ENCODE measurements around the gene CDH6.

CDH6 gene

DNA sequence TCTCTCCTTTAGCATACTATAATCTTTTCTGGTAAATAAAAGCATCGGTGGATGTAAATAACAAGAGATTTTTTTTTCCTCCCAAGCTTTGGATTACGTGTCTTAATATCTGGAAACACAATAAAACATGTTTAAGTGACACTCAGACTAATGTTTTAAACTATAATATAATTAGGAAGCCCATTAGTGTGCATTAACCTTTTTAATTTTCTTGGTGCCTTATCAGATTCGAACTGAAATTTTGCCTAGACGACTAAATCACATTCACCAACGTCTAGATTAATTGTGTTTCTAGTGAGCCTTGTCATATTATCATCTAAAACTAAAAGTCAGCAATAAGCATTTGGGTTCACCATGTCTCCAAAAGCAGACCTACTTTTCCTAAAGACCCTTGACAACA lies 110.2 kb downstream of the CDH6 start:
- Histone ChIP-seq H3K79me2 (ENCODE audit: insufficient read depth, low read length) (no peaks in the 10 kb centered on the region), H3K9me3 (ENCODE audit: insufficient read depth, low read length, severe bottlenecking) (no peaks in the 10 kb centered on the region), H3K9ac (ENCODE audit: low read depth, low read length) (no peak overlapping the region), H3K27me3 (ENCODE audit: insufficient read depth, low read length, poor library complexity) (no peaks in the 10 kb centered on the region), H2AFZ (ENCODE audit: low read depth, low read length) (no peak overlapping the region), H3K4me3 (ENCODE audit: low read depth in 1 of 2, low read length in 2 of 2) (no peak overlapping the region), H3K4me2 (ENCODE audit: insufficient read depth, low read length) (no peak overlapping the region), H3K4me1 (ENCODE audit: insufficient read depth, low read length) (no peaks in the 10 kb centered on the region), H3K27ac (ENCODE audit: low read length) (no peak overlapping the region), H4K20me1 (ENCODE audit: insufficient read depth, low read length) (no peaks in the 10 kb centered on the region), H3K36me3 (ENCODE audit: insufficient read depth, low read length) (no peaks in the 10 kb centered on the region)
- TF ChIP-seq, protein P1, sequence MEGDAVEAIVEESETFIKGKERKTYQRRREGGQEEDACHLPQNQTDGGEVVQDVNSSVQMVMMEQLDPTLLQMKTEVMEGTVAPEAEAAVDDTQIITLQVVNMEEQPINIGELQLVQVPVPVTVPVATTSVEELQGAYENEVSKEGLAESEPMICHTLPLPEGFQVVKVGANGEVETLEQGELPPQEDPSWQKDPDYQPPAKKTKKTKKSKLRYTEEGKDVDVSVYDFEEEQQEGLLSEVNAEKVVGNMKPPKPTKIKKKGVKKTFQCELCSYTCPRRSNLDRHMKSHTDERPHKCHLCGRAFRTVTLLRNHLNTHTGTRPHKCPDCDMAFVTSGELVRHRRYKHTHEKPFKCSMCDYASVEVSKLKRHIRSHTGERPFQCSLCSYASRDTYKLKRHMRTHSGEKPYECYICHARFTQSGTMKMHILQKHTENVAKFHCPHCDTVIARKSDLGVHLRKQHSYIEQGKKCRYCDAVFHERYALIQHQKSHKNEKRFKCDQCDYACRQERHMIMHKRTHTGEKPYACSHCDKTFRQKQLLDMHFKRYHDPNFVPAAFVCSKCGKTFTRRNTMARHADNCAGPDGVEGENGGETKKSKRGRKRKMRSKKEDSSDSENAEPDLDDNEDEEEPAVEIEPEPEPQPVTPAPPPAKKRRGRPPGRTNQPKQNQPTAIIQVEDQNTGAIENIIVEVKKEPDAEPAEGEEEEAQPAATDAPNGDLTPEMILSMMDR (IDR thresholded peaks at IDR 0.05; ENCODE audit: borderline replicate concordance, extremely low read depth, low read length, poor library complexity, severe bottlenecking), result no peak
- TF ChIP-seq EZH2 (IDR thresholded peaks at IDR 0.05; ENCODE audit: borderline replicate concordance, low read depth, low read length, severe bottlenecking), result no peak
- DNase-seq (no peak), ATAC-seq (ENCODE audit: insufficient read depth, low read depth) (no peak)

DNA sequence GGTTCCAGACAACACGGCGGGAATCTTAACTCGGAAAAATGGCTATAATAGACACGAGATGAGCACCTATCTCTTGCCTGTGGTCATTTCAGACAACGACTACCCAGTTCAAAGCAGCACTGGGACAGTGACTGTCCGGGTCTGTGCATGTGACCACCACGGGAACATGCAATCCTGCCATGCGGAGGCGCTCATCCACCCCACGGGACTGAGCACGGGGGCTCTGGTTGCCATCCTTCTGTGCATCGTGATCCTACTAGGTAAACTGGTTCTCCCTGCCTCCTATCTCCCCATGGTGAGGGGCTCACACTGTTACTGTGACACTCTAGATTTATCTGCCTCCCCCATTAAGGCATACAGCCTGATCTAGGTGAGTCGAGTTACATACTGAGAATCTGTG lies 124.2 kb downstream of the CDH6 start:
- Histone ChIP-seq H3K9ac (ENCODE audit: low read depth, low read length) (no peak overlapping the region), H3K4me2 (ENCODE audit: insufficient read depth, low read length) (no peak overlapping the region), H3K27ac (ENCODE audit: low read length) (no peak overlapping the region), H3K79me2 (ENCODE audit: insufficient read depth, low read length) (no peaks in the 10 kb centered on the region), H2AFZ (ENCODE audit: low read depth, low read length) (no peak overlapping the region), H3K4me1 (ENCODE audit: insufficient read depth, low read length) (no peaks in the 10 kb centered on the region), H4K20me1 (ENCODE audit: insufficient read depth, low read length) (no peaks in the 10 kb centered on the region), H3K27me3 (ENCODE audit: insufficient read depth, low read length, poor library complexity) (no peaks in the 10 kb centered on the region), H3K4me3 (ENCODE audit: low read depth in 1 of 2, low read length in 2 of 2) (no peak overlapping the region), H3K9me3 (ENCODE audit: insufficient read depth, low read length, severe bottlenecking) (no peaks in the 10 kb centered on the region), H3K36me3 (ENCODE audit: insufficient read depth, low read length) (no peaks in the 10 kb centered on the region)
- TF ChIP-seq, protein P1 (IDR thresholded peaks at IDR 0.05; ENCODE audit: borderline replicate concordance, extremely low read depth, low read length, poor library complexity, severe bottlenecking), result no peak
- no peak for TF ChIP-seq EZH2 (IDR thresholded peaks at IDR 0.05; ENCODE audit: borderline replicate concordance, low read depth, low read length, severe bottlenecking)
- ATAC-seq (ENCODE audit: insufficient read depth, low read depth) (no peak), DNase-seq (no peak)

DNA sequence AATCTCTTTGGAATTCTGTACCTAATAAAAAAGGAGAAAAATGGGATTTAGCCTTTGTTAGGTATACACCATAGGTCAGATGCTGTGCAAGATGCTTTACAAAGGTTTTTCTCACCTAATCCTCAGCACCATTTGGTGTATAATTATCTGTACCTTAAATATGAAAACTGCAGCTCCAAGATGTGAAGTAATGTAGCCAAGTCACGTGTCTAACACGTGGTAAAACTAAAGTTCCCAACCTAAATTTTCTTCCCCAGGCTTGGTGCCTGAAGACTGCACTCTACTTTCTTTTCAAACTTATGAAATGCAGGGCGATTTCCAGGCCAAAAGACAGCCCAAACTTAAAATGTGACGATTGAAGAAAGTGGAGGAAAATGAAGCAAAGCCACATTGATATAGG lies 125.8 kb downstream of the CDH6 start:
- Histone ChIP-seq H3K79me2 (ENCODE audit: insufficient read depth, low read length) (no peaks in the 10 kb centered on the region), H2AFZ (ENCODE audit: low read depth, low read length) (no peak overlapping the region), H3K9me3 (ENCODE audit: insufficient read depth, low read length, severe bottlenecking) (no peaks in the 10 kb centered on the region), H3K4me2 (ENCODE audit: insufficient read depth, low read length) (no peak overlapping the region), H3K36me3 (ENCODE audit: insufficient read depth, low read length) (no peaks in the 10 kb centered on the region), H4K20me1 (ENCODE audit: insufficient read depth, low read length) (no peaks in the 10 kb centered on the region), H3K27ac (ENCODE audit: low read length) (no peak overlapping the region), H3K9ac (ENCODE audit: low read depth, low read length) (no peak overlapping the region), H3K27me3 (ENCODE audit: insufficient read depth, low read length, poor library complexity) (no peaks in the 10 kb centered on the region), H3K4me3 (ENCODE audit: low read depth in 1 of 2, low read length in 2 of 2) (no peak overlapping the region), H3K4me1 (ENCODE audit: insufficient read depth, low read length) (no peaks in the 10 kb centered on the region)
- DNase-seq (no peak), ATAC-seq (ENCODE audit: insufficient read depth, low read depth) (no peak)
- TF ChIP-seq, protein P1 (IDR thresholded peaks at IDR 0.05; ENCODE audit: borderline replicate concordance, extremely low read depth, low read length, poor library complexity, severe bottlenecking), result no peak
- no peak for TF ChIP-seq EZH2 (IDR thresholded peaks at IDR 0.05; ENCODE audit: borderline replicate concordance, low read depth, low read length, severe bottlenecking)

DNA sequence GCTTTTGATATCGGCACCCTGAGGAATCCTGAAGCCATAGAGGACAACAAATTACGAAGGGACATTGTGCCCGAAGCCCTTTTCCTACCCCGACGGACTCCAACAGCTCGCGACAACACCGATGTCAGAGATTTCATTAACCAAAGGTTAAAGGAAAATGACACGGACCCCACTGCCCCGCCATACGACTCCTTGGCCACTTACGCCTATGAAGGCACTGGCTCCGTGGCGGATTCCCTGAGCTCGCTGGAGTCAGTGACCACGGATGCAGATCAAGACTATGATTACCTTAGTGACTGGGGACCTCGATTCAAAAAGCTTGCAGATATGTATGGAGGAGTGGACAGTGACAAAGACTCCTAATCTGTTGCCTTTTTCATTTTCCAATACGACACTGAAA lies 129.5 kb downstream of the CDH6 start:
- Histone ChIP-seq H4K20me1 (ENCODE audit: insufficient read depth, low read length) (no peaks in the 10 kb centered on the region), H3K27me3 (ENCODE audit: insufficient read depth, low read length, poor library complexity) (no peaks in the 10 kb centered on the region), H3K4me3 (ENCODE audit: low read depth in 1 of 2, low read length in 2 of 2) (no peak overlapping the region), H3K4me2 (ENCODE audit: insufficient read depth, low read length) (no peak overlapping the region), H3K36me3 (ENCODE audit: insufficient read depth, low read length) (no peaks in the 10 kb centered on the region), H3K79me2 (ENCODE audit: insufficient read depth, low read length) (no peaks in the 10 kb centered on the region), H3K9me3 (ENCODE audit: insufficient read depth, low read length, severe bottlenecking) (no peaks in the 10 kb centered on the region), H3K27ac (ENCODE audit: low read length) (no peak overlapping the region), H3K4me1 (ENCODE audit: insufficient read depth, low read length) (no peaks in the 10 kb centered on the region), H2AFZ (ENCODE audit: low read depth, low read length) (no peak overlapping the region), H3K9ac (ENCODE audit: low read depth, low read length) (no peak overlapping the region)
- ATAC-seq (ENCODE audit: insufficient read depth, low read depth) (no peak), DNase-seq (no peak)
- TF ChIP-seq, protein P1 (IDR thresholded peaks at IDR 0.05; ENCODE audit: borderline replicate concordance, extremely low read depth, low read length, poor library complexity, severe bottlenecking), result no peak
- no peak for TF ChIP-seq EZH2 (IDR thresholded peaks at IDR 0.05; ENCODE audit: borderline replicate concordance, low read depth, low read length, severe bottlenecking)

Data from DND-41 (cell line).